K562 (cell line): ENCODE results near the gene IL20. TPM values are rescaled to one million over a fixed set of nuclear protein-coding genes. Genes with fewer than 3 reads are reported as not detected.

ENCODE experiments used
- ATAC-seq: fragments of 200-7000 bp; cut with Tn5 transposase; 3 replicates; pipeline ENCODE4 v1.9.1; 2020; ENCODE audit warnings: moderate library complexity
- BruUV-seq: library from RNA; stranded (reverse); fragments of 400-500 nt; replicated peaks from 2 replicates; lab custom pipeline; 2021; lab: Mats Ljungman, UMichigan
- CTCF ChIA-PET: fragments of 300-600 bp; formaldehyde crosslinking; extraction: SDS; loops from one replicate; lab custom pipeline; 2021; ENCODE audit warnings: low intra/inter-chr PET ratio; lab: Yijun Ruan, JAX
- POLR2A ChIA-PET: fragments of 300-600, 350-650 bp; sonication (Branson Sonifier 250); formaldehyde crosslinking; extraction: SDS; loops from one replicate; lab custom pipeline; 2021; ENCODE audit warnings: antibody characterized with exemption, inconsistent platforms; lab: Yijun Ruan, JAX
- DNase-seq, 4 experiments: peaks; one replicate each; pipeline versions ENCODE4 v3.0.0 to v3.0.0-alpha.2; 2011 to 2018; ENCODE audit warnings: low spot score in 3 of 4, mixed read lengths in 3 of 4; ENCODE audit errors: extremely low read depth in 1 of 4
- FAIRE-seq: peaks from 2 replicates; lab custom pipeline; 2011; peaks lifted over from hg19 to GRCh38; lab: Jason Lieb, UNC
- H2AFZ ChIP-seq: 2 replicates; pipeline ENCODE4 v1.6.0; 2011; ENCODE audit warnings: low read depth, low read length, control low read depth, inconsistent platforms
- H3K27ac ChIP-seq: fragments of 200-600 bp; 3 replicates; pipeline ENCODE4 v1.8.0; 2011; ENCODE audit warnings: low read depth, mild to moderate bottlenecking, control low read depth, inconsistent platforms, low read length, moderate library complexity, mixed read lengths; ENCODE audit errors: extremely low read depth
- H3K27me3 ChIP-seq, 2 experiments: fragments of 300-600 bp in 1 of 2; 2 replicates in 1 of 2; 3 replicates in 1 of 2; pipeline versions ENCODE4 v1.6.0 to v1.8.0; 2011; ENCODE audit warnings: inconsistent platforms in 2 of 2, low read length in 2 of 2, mild to moderate bottlenecking in 1 of 2, mixed read lengths in 1 of 2, moderate library complexity in 1 of 2; ENCODE audit not compliant: control insufficient read depth in 2 of 2, insufficient read depth in 2 of 2
- H3K36me3 ChIP-seq: fragments of 300-600 bp; 3 replicates; pipeline ENCODE4 v1.8.0; 2011; ENCODE audit warnings: mild to moderate bottlenecking, low read length, inconsistent platforms; ENCODE audit not compliant: control insufficient read depth, insufficient read depth
- H3K4me1 ChIP-seq, 2 experiments: fragments of 200-600 bp in 1 of 2; replicated peaks in 1 of 2; 2 replicates in 1 of 2; 3 replicates in 1 of 2; pipeline versions ENCODE4 v1.5.1 to v1.8.0; 2011; ENCODE audit warnings: inconsistent platforms in 2 of 2, low read length in 2 of 2, mild to moderate bottlenecking in 1 of 2, mixed read lengths in 1 of 2, moderate library complexity in 1 of 2; ENCODE audit not compliant: control insufficient read depth in 2 of 2, insufficient read depth in 2 of 2
- H3K4me2 ChIP-seq: 2 replicates; pipeline ENCODE4 v1.6.1; 2011; ENCODE audit warnings: low read length, control low read depth, inconsistent platforms, mixed read lengths; ENCODE audit not compliant: insufficient read depth
- H3K4me3 ChIP-seq: fragments of 200-600 bp; sonication (generic), shearing (Covaris generic); 2 replicates; pipeline ENCODE4 v1.5.1; 2016; ENCODE audit warnings: control low read depth, inconsistent platforms
- H3K79me2 ChIP-seq: fragments of 200-600 bp; 3 replicates; pipeline ENCODE4 v1.8.0; 2011; ENCODE audit warnings: low read length, inconsistent platforms; ENCODE audit not compliant: control insufficient read depth, insufficient read depth
- H3K9ac ChIP-seq, 2 experiments: 2 replicates each; pipeline versions ENCODE4 v1.6.0 to v1.6.1; 2011; ENCODE audit warnings: low read depth in 2 of 2, low read length in 2 of 2, control low read depth in 1 of 2, inconsistent platforms in 1 of 2, mild to moderate bottlenecking in 1 of 2, mixed read lengths in 1 of 2; ENCODE audit not compliant: insufficient read depth in 1 of 2
- H3K9me1 ChIP-seq: one replicate; pipeline ENCODE4 v1.6.0; 2011; ENCODE audit warnings: inconsistent platforms, mild to moderate bottlenecking, low read length, moderate library complexity; ENCODE audit not compliant: control insufficient read depth, insufficient read depth
- H3K9me3 ChIP-seq: replicated peaks from 2 replicates; pipeline ENCODE4 v1.5.1; 2011; ENCODE audit warnings: low read depth, low read length, inconsistent platforms; ENCODE audit not compliant: control insufficient read depth, insufficient read depth
- H4K20me1 ChIP-seq: replicated peaks from 2 replicates; pipeline ENCODE4 v1.6.1; 2011; ENCODE audit warnings: low read length, inconsistent platforms, mixed read lengths; ENCODE audit not compliant: control insufficient read depth, insufficient read depth
- BRD4 ChIP-seq: fragments of 200-600 bp; sonication (generic); IDR thresholded peaks from 2 replicates; pipeline ENCODE4 v1.6.1; 2017; ENCODE audit warnings: inconsistent platforms
- BRD9 ChIP-seq: fragments of 450-650 bp; IDR thresholded peaks from 2 replicates; pipeline ENCODE4 v1.6.1; 2018; ENCODE audit warnings: low read depth; ENCODE audit not compliant: partially characterized antibody
- CHD4 ChIP-seq: fragments of 200-600 bp; sonication (generic); IDR thresholded peaks from 3 replicates; pipeline ENCODE4 v1.6.1; 2012; ENCODE audit warnings: low read depth, mild to moderate bottlenecking, mixed read lengths, low read length, inconsistent platforms; ENCODE audit not compliant: insufficient read depth, insufficient replicate concordance, poor library complexity, severe bottlenecking
- MAFK ChIP-seq: IDR thresholded peaks from 2 replicates; pipeline ENCODE4 v1.6.1; 2011; ENCODE audit warnings: low read length, improper control_type of control experiment
- NONO ChIP-seq, 2 experiments: fragments of 200-400 bp in 1 of 2; fragments of 450-650 bp in 1 of 2; formaldehyde crosslinking in 1 of 2; IDR thresholded peaks; 2 replicates each; pipeline ENCODE4 v1.6.1; 2017; ENCODE audit warnings: low read depth in 2 of 2, mild to moderate bottlenecking in 2 of 2, moderate library complexity in 2 of 2, low read length in 1 of 2
- RBM39 ChIP-seq: fragments of 200-400 bp; formaldehyde crosslinking; optimal IDR thresholded peaks from 2 replicates; pipeline ENCODE3; 2018; ENCODE audit warnings: low read depth, low read length
- RNF2 ChIP-seq: sonication (generic); IDR thresholded peaks from 2 replicates; pipeline ENCODE4 v1.6.1; 2016
- SAFB2 ChIP-seq: fragments of 200-400 bp; formaldehyde crosslinking; IDR thresholded peaks from 2 replicates; pipeline ENCODE4 v1.6.1; 2018; ENCODE audit warnings: borderline replicate concordance, low read length, low read depth, moderate library complexity; ENCODE audit not compliant: severe bottlenecking
- SMARCA4 ChIP-seq: fragments of 450-650 bp; IDR thresholded peaks from 2 replicates; pipeline ENCODE4 v1.6.1; 2016
- TRIM24 ChIP-seq, 2 experiments: fragments of 450-650 bp; IDR thresholded peaks; 2 replicates each; pipeline ENCODE4 v1.6.1; 2016
- ZBTB17 ChIP-seq: fragments of 450-650 bp; formaldehyde crosslinking; IDR thresholded peaks from 2 replicates; pipeline ENCODE4 v1.4.0; 2020; ENCODE audit warnings: mild to moderate bottlenecking
- ZBTB26 ChIP-seq: fragments of 450-650 bp; formaldehyde crosslinking; IDR thresholded peaks from 2 replicates; pipeline ENCODE4 v1.4.0; 2022; ENCODE audit warnings: missing genetic modification characterization
- WGBS: fragments of 100-300 bp; shearing (Covaris generic); methylation state at CpG from one replicate; pipeline ENCODE4 v1.1.6; 2016; ENCODE audit warnings: low coverage, mixed read lengths; ENCODE audit not compliant: insufficient coverage; ENCODE audit errors: missing lambda C conversion rate; 5-methylcytosine and 5-hydroxymethylcytosine counted together
- in situ Hi-C: fragments of 300-500 bp; cut with MboI; formaldehyde crosslinking; loops from 4 replicates; pipeline ENCODE4 v1.15.0; 2018; ENCODE audit warnings: inconsistent platforms, mixed read lengths
- intact Hi-C: fragments of 100-400 bp; cut with micrococcal nuclease; formaldehyde crosslinking; loops from 2 replicates; pipeline ENCODE4 v1.14.2; 2022
- polyA plus RNA-seq, 8 experiments: library from polyadenylated mRNA; depleted of rRNA in 4 of 8; stranded (reverse) in 5 of 8; unstranded in 3 of 8; fragments of >200 nt; fragmentation: Nextera tagmentation in 2 of 8; fragmentation: Illumina TruSeq in 1 of 8; extraction: Ambion mirVana in 2 of 8; extraction: Trizol in 1 of 8; gene quantifications; 2 replicates each; pipeline versions ENCODE4 v1.2.1 to v1.2.3, GENCODE V29; 2011 to 2014; ENCODE audit warnings: inconsistent platforms in 1 of 8, missing spikeins in 1 of 8
- total RNA-seq, 7 experiments: library from RNA; depleted of rRNA in 6 of 7; stranded (reverse); fragments of >200 nt in 6 of 7; fragmentation: Illumina TruSeq in 2 of 7; extraction: Trizol in 2 of 7; gene quantifications; 2 replicates each; pipeline versions ENCODE4 v1.2.1 to v1.2.3, GENCODE V29; 2011 to 2021; ENCODE audit warnings: low replicate concordance in 1 of 7

IL20 gene
- total and polyA plus RNA-seq, 9 of the 15 experiments (the other 6 are each of a cell fraction or from before 2014, with no cell fraction given): not detected

- ATAC-seq (no peak), DNase-seq (no peak)
- BruUV-seq: no TSS peak
- Histone ChIP-seq H3K9me1 (no peaks in the 10 kb centered on the region), H3K4me2 (no peak overlapping the region), H2AFZ (no peak overlapping the region), H3K4me1 (no peaks in the 10 kb centered on the region; a peak in 2 of 5 replicates), H3K79me2 (no peaks in the 10 kb centered on the region), H3K27ac (no peak overlapping the region), H3K27me3 (peaks cover 54 to 63% of the 10 kb centered on the region in 2 experiments), H3K4me3 (no peak overlapping the region), H4K20me1 (no peaks in the 10 kb centered on the region; the same call in none of the 2 replicates), H3K9ac (no peak overlapping the region)
- ChIA-PET POLR2A (interaction anchor here (0.6 to 2.0 kb wide), 8 partner anchors 9 to 173 kb away, joined by 3 to 8 read pairs (median 4); no protein-coding TSS in a partner anchor), CTCF (no interaction called here)
- in situ Hi-C loops: no loop called here
- WGBS: 8% methylated on average over 4 of the region's 4 CpGs
- intact Hi-C loops: no loop called here
- TF ChIP-seq NONO (IDR thresholded peaks at IDR 0.05; ENCODE audit: low read depth in 2 of 2, low read length in 1 of 2): no peak
- no peak for TF ChIP-seq CHD4
- TF ChIP-seq MAFK: no peak
- no peak for TF ChIP-seq BRD9
- no peak for TF ChIP-seq RNF2
- no peak for TF ChIP-seq ZBTB17 (CRISPR knock-in tag)
- TF ChIP-seq TRIM24 (IDR thresholded peaks at IDR 0.05): no peak
- TF ChIP-seq RBM39: no peak
- no peak for TF ChIP-seq SAFB2
- TF ChIP-seq BRD4: no peak
- no peak for TF ChIP-seq SMARCA4
- no peak for TF ChIP-seq ZBTB26 (CRISPR knock-in tag)
- TF ChIP-seq, all 486 proteins: peak for 0
- FAIRE-seq: no peak
- H3K36me3 ChIP-seq: no peaks in the 10 kb centered on the region
- H3K9me3 ChIP-seq: no peaks in the 10 kb centered on the region
Measured at GRCh38 chr1:206831650-206832049, 33.8 kb upstream of the IL20 start.
